ENCODE data around the gene SPON1.
"Not testable (repeated sequence)": the region's sequence is repeated elsewhere in the genome, so short reads cannot be mapped to it uniquely, and the experiment has no call there.

The SPON1 gene

GRCh38 chr11:13983081-13983751, 20.7 kb downstream of the SPON1 start:
- no peak for DNase-seq (ENCODE audit: low spot score)

- no peak for DNase-seq (ENCODE audit: low spot score)
Measured at GRCh38 chr11:13984616-13985450, 22.3 kb downstream of the SPON1 start.

- not testable (repeated sequence) for DNase-seq (ENCODE audit: low spot score)
Measured at GRCh38 chr11:13986695-13987094, 24.2 kb downstream of the SPON1 start.

GRCh38 chr11:13992158-13992856, 29.8 kb downstream of the SPON1 start:
- DNase-seq (ENCODE audit: low spot score), result not testable (repeated sequence)

GRCh38 chr11:13993096-13993765, 30.7 kb downstream of the SPON1 start:
- DNase-seq (ENCODE audit: low spot score), result no peak

GRCh38 chr11:13997881-13998280, 35.4 kb downstream of the SPON1 start:
- no peak for DNase-seq (ENCODE audit: low spot score)

GRCh38 chr11:13999704-14000103, 37.2 kb downstream of the SPON1 start:
- no peak for DNase-seq (ENCODE audit: low spot score)

- no peak for DNase-seq (ENCODE audit: low spot score)
Measured at GRCh38 chr11:14001597-14001996, 39.1 kb downstream of the SPON1 start.

- DNase-seq (ENCODE audit: low spot score), result no peak
Measured at GRCh38 chr11:14007566-14007965, 45.0 kb downstream of the SPON1 start.

GRCh38 chr11:14010665-14011064, 48.1 kb downstream of the SPON1 start:
- DNase-seq (ENCODE audit: low spot score), result no peak

GRCh38 chr11:14012846-14013245, 50.3 kb downstream of the SPON1 start:
- no peak for DNase-seq (ENCODE audit: low spot score)

GRCh38 chr11:14015711-14016110, 53.2 kb downstream of the SPON1 start:
- DNase-seq (ENCODE audit: low spot score), result no peak

GRCh38 chr11:14018441-14018840, 55.9 kb downstream of the SPON1 start:
- no peak for DNase-seq (ENCODE audit: low spot score)

- no peak for DNase-seq (ENCODE audit: low spot score)
Measured at GRCh38 chr11:14021738-14022137, 59.2 kb downstream of the SPON1 start.

- DNase-seq (ENCODE audit: low spot score), result no peak
Measured at GRCh38 chr11:14022251-14022650, 59.7 kb downstream of the SPON1 start.

- no peak for DNase-seq (ENCODE audit: low spot score)
Measured at GRCh38 chr11:14022821-14023220, 60.3 kb downstream of the SPON1 start.

- no peak for DNase-seq (ENCODE audit: low spot score)
Measured at GRCh38 chr11:14026961-14027360, 64.4 kb downstream of the SPON1 start.

- DNase-seq (ENCODE audit: low spot score), result no peak
Measured at GRCh38 chr11:14027525-14027924, 65.0 kb downstream of the SPON1 start.

- no peak for DNase-seq (ENCODE audit: low spot score)
Measured at GRCh38 chr11:14029440-14029839, 66.9 kb downstream of the SPON1 start.

- DNase-seq (ENCODE audit: low spot score), result no peak
Measured at GRCh38 chr11:14029971-14030920, 67.7 kb downstream of the SPON1 start.

GRCh38 chr11:14035526-14035925, 73.0 kb downstream of the SPON1 start:
- DNase-seq (ENCODE audit: low spot score), result not testable (repeated sequence)
